IPS-15b (cell line): ENCODE data around the gene SSR1.

Experiments
- H3K27me3 ChIP-seq: one replicate; pipeline ENCODE4 v1.6.1; 2013; ENCODE audit warnings: low read length; ENCODE audit not compliant: control insufficient read depth, insufficient read depth
- H3K36me3 ChIP-seq: one replicate; pipeline ENCODE4 v1.6.1; 2013; ENCODE audit warnings: low read length; ENCODE audit not compliant: control insufficient read depth, insufficient read depth
- H3K4me1 ChIP-seq: one replicate; pipeline ENCODE4 v1.6.1; 2013; ENCODE audit warnings: mild to moderate bottlenecking, low read length; ENCODE audit not compliant: control insufficient read depth, insufficient read depth
- H3K4me3 ChIP-seq: one replicate; pipeline ENCODE4 v1.5.1; 2013; ENCODE audit warnings: low read depth, low read length
- H3K9ac ChIP-seq: one replicate; pipeline ENCODE4 v1.6.1; 2013; ENCODE audit warnings: low read depth, mild to moderate bottlenecking, low read length
- H3K9me3 ChIP-seq: one replicate; pipeline ENCODE4 v1.6.1; 2013; ENCODE audit warnings: mild to moderate bottlenecking, low read length; ENCODE audit not compliant: control insufficient read depth, insufficient read depth

Gene SSR1

DNA sequence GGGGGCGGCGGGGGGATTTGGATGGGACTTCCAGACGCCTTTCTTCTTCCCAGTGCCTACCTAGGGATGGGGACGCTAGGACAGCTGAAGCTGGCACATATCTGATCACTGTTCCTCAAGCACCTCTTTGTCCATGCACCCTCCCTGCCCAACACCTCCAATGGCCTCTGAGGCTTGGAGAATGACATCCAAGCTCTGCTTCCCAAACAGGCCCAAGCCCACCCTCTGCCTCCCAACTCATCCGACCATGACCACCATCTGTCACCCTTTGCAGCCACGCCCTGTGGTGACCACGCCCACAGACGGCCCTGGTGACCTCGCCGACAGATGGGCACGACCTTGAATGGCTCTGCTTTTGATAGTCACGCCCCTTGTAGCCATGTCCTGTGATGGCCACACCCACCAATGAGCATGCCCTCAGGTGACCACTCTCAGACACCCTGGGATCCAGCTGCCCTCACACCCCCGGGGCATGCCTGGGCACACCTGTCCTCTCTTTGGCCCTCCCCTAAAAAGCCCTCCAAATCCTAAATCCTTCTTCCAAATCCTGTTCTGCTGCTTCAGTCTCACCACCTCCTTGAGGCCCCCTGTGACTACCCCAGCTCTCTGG is 51.0 kb downstream of the SSR1 start:
- Histone ChIP-seq H3K4me1 (peaks cover 5% of the 10 kb centered on the region), H3K9ac (no peak overlapping the region), H3K36me3 (no peaks in the 10 kb centered on the region), H3K9me3 (no peaks in the 10 kb centered on the region), H3K4me3 (peak overlapping the region; percentile 85), H3K27me3 (no peaks in the 10 kb centered on the region)

DNA sequence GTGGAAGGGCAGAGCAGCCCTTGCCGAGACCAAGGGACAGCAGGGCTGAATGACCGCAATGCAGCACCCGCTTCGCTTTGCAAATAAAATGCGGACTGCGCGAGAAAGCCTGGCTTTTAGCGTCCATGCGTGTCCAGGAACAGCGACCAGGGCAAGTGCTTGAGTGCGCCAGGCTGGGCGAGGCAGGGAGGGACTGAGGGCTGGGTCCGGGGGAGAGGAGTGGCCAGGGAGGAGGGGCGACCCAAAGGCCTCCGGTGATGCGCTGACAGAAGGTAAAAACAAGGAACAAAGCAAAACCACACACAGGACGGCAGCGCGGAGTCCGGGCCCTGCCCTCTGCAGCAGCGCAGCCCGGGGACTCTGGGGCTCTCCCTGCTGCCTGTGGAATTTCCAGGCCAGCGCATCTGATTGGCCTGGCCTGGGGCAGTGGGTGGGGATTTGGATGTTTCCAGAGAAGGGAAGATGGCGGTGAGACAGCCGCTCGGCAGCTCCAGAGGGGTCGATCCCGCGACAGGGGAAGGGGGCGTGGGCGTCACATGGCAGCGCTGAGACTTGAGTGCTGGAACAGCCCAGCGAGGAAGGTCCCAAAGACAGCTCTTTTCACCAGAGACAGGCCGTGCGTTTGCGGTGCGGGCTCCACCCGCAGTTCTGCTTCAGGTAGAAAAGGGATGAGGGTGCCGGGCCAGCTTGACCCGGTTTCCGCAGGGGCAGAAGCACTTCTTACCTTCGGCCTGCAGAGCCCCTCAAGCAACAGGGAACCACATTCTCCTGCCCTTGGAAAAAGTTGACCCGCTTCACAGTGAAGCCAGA is 51.8 kb downstream of the SSR1 start:
- Histone ChIP-seq H3K9me3 (no peaks in the 10 kb centered on the region), H3K9ac (peak overlapping the region; percentile 42), H3K27me3 (no peaks in the 10 kb centered on the region), H3K4me1 (peaks cover 5% of the 10 kb centered on the region), H3K4me3 (peak overlapping the region; percentile 85), H3K36me3 (no peaks in the 10 kb centered on the region)

DNA sequence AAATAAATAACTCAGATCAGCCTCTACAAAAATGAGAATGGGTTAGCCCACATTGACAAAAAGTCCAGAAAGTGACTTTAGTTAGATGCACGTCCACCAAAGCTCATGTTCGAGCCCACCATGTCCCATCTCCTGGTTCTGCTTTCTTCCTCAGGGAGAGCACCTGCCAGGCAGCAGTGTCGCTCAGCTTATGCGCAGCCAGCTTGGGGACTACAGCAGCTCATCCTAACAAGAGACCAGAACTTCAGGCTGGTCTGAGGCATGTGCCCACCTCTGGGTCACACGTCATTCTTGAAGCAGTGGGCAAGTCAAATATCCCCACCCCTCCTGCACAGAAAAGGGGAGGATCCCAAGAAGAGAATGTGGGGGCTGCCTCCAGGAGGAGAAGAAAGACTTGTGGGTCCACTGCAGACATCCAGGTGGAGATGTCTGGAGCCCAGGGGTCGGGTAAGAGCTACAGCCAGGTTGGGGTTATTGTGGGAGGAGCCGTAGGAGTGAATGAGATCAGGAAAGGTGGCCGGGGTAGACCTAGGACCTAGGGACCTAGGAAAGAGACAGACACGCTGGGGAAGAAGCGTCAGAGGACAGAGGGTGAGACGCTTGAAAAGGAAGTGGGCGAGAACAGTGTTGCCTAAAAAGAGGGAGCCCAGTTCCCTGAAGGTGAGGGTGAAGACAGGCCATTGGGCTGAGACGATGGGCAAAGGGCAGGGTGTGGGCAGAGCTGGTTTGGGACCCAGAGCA is 52.5 kb downstream of the SSR1 start:
- no peaks in the 10 kb centered on the region for H3K27me3 ChIP-seq
- peak overlapping the region; percentile 85 for H3K4me3 ChIP-seq
- no peaks in the 10 kb centered on the region for H3K36me3 ChIP-seq
- H3K9me3 ChIP-seq = peaks cover 7% of the 10 kb centered on the region
- peak overlapping the region; percentile 28 for H3K9ac ChIP-seq
- H3K4me1 ChIP-seq = peaks cover 5% of the 10 kb centered on the region

DNA sequence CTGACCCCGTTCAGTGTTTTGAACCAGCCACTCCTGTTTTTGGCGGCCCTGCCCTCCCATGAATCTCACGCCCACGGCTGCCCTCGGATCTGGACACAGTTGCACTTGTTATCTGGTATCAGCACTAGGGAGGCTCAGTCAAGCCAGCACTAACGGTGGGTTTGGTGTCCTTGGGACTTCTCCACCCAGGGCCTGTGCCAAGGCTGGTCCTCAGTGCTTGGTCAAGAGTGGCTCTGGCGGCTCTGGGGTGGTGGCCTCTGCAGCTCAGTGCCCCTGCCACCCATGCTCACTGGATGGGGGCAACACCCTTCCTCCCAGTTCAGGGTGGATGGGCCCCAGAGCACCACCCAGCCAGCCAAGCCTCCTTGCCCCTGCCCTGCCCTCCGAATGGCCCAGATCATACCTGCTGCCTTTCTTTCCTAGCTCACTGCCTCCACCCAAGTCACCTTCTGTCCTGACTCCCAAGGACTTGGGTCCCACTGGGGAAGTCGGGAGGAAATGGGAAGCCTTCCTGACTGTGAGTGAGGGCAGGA is 54.7 kb downstream of the SSR1 start:
- H3K4me3 ChIP-seq = no peak overlapping the region
- H3K4me1 ChIP-seq = peaks cover 5% of the 10 kb centered on the region
- no peaks in the 10 kb centered on the region for H3K36me3 ChIP-seq

DNA sequence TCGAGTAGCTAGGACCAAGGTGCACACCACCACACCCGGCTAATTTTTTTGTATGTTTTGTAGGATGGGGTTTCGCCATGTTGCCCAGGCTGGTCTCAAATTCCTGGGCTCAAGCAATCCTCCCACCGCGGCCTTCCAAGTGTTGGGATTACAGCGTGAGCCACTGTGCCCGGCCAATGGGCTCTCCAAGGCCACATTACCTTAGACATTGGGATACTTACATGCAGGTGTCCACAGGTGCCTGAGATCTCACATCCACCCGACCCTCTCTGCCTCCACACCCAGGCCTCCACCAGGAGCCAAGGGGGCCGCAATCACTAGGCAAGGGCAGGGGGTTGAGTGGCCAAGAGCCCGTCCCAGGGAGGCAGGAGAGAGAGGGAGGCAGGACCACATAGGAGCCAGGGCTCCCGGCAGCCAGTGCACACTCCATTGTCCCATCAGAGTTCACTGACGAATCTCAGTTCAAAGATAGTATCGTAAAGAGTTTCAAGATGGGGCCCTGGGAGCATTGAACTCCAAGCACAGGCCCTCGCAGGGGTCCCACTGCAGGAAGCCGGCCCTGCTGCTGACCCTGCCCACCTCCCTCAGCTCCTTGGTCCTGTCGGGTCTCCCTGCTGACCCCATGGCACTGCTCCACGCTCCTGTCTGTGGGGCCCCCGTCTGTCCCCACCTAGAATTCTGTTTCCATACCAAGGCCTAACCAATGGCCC is 55.3 kb downstream of the SSR1 start:
- Histone ChIP-seq H3K4me3 (no peak overlapping the region), H3K9me3 (peaks cover 8% of the 10 kb centered on the region), H3K9ac (no peak overlapping the region), H3K4me1 (peaks cover 5% of the 10 kb centered on the region), H3K36me3 (no peaks in the 10 kb centered on the region), H3K27me3 (no peaks in the 10 kb centered on the region)

More for the DNA sequence above, 54.7 kb downstream of the SSR1 start:
- no peak overlapping the region for H3K9ac ChIP-seq
- no peaks in the 10 kb centered on the region for H3K27me3 ChIP-seq
- H3K9me3 ChIP-seq = peaks cover 8% of the 10 kb centered on the region

DNA sequence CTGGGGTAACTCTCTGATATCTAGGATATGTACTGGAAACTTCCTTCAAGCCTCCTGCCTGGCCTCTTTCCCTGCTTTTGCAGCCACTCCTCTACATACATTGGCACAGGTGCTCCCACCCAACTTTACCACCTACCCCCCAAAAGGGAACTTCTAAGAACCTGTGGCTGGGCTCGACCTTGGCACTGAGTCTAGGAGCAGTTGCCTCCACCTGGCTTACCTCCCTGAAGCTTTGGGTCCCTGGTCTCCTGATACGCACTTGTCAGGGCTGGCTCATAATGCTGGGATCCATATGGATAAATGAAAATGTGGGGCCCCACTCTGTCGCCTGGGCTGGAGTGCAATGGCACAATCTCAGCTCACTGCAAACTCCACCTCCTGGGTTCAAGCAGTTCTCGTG is 56.2 kb downstream of the SSR1 start:
- no peaks in the 10 kb centered on the region for H3K36me3 ChIP-seq
- H3K27me3 ChIP-seq = no peaks in the 10 kb centered on the region
- H3K9ac ChIP-seq = no peak overlapping the region
- peaks cover 5% of the 10 kb centered on the region for H3K4me1 ChIP-seq
- peaks cover 8% of the 10 kb centered on the region for H3K9me3 ChIP-seq
- no peak overlapping the region for H3K4me3 ChIP-seq

DNA sequence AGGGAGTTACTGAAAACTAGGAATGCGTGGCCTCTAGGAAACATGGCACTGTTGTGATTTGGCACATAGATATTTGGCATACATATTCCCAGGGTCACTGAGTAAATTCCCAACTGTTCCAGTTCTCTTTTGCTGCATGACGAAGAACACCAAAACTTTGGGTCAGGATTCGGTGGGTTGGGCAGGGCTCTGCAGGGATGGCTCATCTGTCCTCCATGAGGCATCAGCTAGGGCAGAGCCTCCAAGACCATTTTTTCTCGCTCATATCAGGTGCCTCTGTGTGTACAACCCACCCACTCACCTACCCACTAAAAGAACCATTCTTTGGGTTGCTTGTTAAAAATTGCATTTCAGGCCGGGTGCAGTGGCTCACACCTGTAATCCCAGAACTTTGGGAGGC is 57.1 kb downstream of the SSR1 start:
- Histone ChIP-seq H3K36me3 (no peaks in the 10 kb centered on the region), H3K4me1 (peaks cover 5% of the 10 kb centered on the region), H3K9ac (no peak overlapping the region), H3K27me3 (no peaks in the 10 kb centered on the region), H3K9me3 (peaks cover 8% of the 10 kb centered on the region), H3K4me3 (no peak overlapping the region)

DNA sequence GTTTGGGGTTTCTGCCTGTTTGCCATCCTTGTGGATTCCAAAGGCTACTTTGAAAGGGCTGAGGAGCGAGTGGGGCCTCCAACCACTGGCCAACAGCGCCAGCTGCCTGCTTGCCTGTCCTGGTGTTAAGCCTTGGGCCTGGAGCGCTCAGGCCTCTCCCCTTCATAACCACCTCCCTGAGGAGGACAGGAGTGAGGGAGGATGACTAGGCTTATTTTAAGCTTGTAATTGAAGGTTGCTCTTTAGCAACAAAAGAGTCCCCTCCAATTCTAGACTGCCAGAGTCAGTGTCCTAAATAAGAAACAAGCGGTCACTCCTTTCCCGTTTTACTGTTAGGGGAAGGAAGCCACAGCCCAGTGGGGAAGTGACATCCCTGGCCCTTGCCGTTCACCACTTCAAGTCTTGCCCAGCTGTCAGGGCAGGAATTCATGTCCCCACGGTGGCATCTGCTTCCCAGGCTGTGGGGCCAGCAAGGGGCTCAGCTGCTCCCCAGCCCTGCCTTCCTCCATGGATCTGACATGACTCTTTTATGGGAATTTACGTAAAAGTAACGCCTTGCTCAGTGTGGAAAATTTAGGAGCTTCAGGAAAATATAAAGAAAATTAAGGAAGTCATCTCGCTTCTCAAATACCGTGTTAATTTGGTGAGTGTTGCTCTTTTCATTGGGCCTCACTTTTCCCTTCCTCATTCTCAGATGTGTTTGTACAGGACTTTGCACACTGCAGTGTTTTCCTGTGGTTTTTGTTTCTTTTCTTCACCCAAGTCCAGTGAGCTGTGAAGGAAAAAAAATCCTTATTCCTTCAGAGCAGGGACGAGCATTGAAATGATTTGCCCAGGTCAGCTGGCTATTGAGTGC is 57.8 kb downstream of the SSR1 start:
- H3K4me3 ChIP-seq = no peak overlapping the region
- no peak overlapping the region for H3K9ac ChIP-seq
- H3K9me3 ChIP-seq = peaks cover 8% of the 10 kb centered on the region
- H3K36me3 ChIP-seq = no peaks in the 10 kb centered on the region
- peaks cover 2% of the 10 kb centered on the region for H3K4me1 ChIP-seq
- no peaks in the 10 kb centered on the region for H3K27me3 ChIP-seq

DNA sequence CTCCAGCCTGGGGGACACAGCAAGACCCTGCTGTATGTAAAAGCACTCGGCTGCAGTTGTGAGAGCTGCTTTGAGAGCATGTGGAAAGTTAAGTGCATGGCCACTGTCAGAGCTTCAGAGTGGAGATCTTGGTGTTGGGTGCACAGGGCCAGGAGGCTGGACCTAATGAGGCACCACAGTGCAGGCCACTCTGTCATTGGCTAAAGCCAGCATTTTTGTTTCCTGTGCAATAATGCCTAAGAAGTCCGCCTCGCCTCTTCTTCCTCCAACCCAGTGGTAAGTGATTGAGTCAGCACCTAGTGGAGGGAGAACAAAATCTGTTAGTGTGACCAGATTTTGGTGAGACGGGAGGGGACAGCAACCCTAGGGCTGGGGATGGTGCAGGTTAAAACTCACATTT is 60.6 kb downstream of the SSR1 start:
- peaks cover 10% of the 10 kb centered on the region for H3K36me3 ChIP-seq
- no peaks in the 10 kb centered on the region for H3K4me1 ChIP-seq
- no peaks in the 10 kb centered on the region for H3K27me3 ChIP-seq
- H3K9ac ChIP-seq = no peak overlapping the region
- peaks cover 8% of the 10 kb centered on the region for H3K9me3 ChIP-seq
- no peak overlapping the region for H3K4me3 ChIP-seq

DNA sequence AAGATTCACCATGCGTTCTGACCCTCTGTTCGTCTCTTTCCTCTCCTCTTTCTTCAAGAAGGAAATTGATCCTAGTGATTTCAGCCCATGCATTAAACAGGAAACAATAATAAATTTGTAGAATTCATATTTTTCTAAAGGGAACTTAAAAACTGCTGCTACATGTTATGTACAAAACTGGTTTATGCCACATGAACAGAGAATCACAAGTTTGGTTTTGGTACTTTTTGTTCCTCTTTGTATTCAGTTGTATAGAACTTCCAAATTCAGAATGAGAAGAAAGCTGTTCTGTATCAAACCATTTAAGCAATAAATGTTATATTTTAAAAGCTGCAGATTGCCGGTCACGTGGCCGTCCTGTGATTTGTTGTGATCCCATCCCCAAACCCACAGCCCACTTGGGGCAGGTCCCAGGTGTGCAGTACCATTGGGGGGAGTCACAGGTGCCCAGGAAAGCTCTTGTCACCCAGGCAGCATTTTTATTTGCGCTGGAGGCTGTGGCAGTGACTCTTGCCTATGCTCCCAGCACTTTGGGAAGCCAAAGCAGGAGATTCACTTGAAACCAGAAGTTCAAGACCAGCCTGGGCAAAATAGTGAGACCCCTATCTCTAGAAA is 61.2 kb downstream of the SSR1 start:
- H3K4me1 ChIP-seq = no peaks in the 10 kb centered on the region
- H3K9ac ChIP-seq = no peak overlapping the region
- peaks cover 8% of the 10 kb centered on the region for H3K9me3 ChIP-seq
- peaks cover 16% of the 10 kb centered on the region for H3K36me3 ChIP-seq
- H3K27me3 ChIP-seq = no peaks in the 10 kb centered on the region
- H3K4me3 ChIP-seq = no peak overlapping the region
